SK-MEL-5 (cell line): ENCODE results near the gene STIM2. TPM values are rescaled to one million over a fixed set of nuclear protein-coding genes. Genes with fewer than 3 reads are reported as not detected.

Source experiments
- DNase-seq: peaks from one replicate; pipeline ENCODE4 v3.0.0-alpha.2; 2016; ENCODE audit warnings: low read depth, low spot score
- in situ Hi-C: cut with HindIII; loops from 2 replicates; pipeline ENCODE4 v1.10.0; 2016; ENCODE audit warnings: low sequenced_read_pairs, high pct_unique_total_duplicates, low pct_unique_long_range_greater_than_20kb
- total RNA-seq: library from RNA; depleted of rRNA; stranded (reverse); fragments of >200 nt; shearing (Covaris generic); gene quantifications from 2 replicates; pipeline ENCODE4 v1.2.3, GENCODE V29; 2014

The STIM2 gene
- total RNA-seq, 1 experiment from 2014 or later: 19.7 TPM

- in situ Hi-C loops: no loop called here
- DNase-seq: no peak
Observed at GRCh38 chr4:26930964-26931363, 70.3 kb downstream of the STIM2 start.

DNA sequence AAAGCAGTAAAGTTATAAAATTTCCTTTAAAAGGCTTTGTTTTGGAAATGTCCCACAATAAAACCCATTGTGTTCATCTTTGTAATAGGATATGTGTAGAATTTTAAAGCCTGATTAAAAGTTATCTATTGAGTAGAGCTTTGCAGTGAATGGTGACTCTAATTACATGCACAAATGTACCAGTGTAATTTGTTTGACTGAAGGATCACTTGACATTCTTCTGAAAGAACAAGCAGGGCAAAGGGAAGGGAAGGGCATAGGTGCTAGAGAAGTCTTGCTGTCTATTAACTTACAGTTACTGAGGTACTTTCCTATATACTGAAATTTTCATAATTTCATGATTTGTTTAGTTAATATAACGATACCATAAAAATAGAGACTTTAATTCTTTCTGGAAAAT is 70.8 kb downstream of the STIM2 start:
- no peak for DNase-seq
- in situ Hi-C loops: no loop called here

- in situ Hi-C loops: no loop called here
- DNase-seq: no peak
Observed at GRCh38 chr4:26931966-26932365, 71.3 kb downstream of the STIM2 start.

DNA sequence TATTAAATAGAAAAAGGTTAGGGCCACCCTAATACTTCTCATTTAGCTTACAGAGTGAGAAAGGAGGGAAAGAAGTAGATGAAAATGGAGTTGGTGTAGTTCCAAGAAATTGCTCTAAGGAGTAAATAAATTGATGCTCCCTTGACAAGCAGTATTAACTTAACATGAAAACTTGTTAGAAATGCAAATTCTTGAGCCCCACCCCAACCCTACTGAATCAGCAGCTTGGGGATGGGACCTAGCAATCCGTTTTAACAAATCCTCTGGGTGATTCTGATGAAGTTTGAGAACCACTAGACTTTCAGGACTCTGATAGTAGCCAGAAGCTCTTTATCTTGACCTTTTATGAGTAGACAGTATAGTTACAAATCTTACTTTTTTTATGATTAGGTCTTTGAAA is 74.8 kb downstream of the STIM2 start:
- in situ Hi-C loops: no loop called here
- no peak for DNase-seq

DNA sequence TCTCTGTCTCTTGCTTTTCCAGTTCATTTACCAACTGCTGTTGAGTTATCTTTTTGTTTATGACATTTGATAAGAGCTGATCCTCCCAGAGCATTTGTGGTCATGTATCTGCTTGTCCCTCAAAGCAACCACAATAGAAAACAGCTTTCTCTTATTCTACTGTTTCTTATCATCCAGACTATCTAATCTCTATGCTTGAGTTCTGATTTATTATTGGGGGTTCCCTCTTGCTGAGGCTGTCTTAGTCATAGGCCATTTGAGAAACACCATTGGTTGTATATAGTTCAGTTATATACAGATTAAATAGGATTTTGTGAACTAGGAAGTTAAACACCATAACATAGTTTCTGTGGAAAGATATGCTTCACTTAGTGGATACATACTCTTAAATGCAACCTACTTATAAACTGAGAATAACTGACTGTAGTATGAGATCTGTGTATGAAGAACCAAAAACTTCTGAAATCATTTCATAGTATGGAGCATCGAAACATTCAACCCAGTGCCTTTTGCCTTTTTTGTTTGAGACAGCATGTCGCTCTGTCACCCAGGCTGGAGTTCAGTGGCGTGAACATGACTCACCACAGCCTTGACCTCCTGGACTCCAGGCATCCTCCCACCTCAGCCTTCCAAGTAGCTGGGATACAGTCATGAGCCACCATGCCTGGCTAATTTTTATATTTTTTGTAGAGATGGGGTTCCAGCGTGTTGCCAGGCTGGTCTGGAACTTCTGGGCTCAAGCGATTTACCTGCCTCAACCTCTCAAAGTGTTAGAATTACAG is 75.8 kb downstream of the STIM2 start:
- DNase-seq: no peak
- in situ Hi-C loops: no loop called here

GRCh38 chr4:26937139-26937538 is 76.5 kb downstream of the STIM2 start:
- in situ Hi-C loops: no loop called here
- no peak for DNase-seq

GRCh38 chr4:26937567-26937966 is 76.9 kb downstream of the STIM2 start:
- no peak for DNase-seq
- in situ Hi-C loops: no loop called here

DNA sequence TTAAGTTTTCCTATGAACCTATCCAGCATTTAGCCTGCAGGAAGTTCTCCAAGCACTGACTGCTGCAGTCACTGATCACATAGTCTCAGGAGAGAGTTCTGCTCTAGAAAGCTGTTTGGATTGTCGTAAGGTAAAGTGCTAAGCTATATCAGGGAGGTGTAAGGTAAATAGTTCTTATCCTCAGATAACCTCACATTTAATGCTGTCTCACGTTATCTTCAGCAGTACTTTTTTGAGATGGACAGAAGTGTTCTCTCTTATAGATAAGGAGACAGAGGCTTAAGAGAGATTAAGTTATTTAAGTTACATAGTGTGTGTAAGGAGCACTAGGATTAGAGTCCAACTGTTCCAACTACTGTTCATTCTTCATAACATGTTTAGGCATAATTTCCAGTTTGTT is 77.9 kb downstream of the STIM2 start:
- DNase-seq: no peak
- in situ Hi-C loops: no loop called here

DNA sequence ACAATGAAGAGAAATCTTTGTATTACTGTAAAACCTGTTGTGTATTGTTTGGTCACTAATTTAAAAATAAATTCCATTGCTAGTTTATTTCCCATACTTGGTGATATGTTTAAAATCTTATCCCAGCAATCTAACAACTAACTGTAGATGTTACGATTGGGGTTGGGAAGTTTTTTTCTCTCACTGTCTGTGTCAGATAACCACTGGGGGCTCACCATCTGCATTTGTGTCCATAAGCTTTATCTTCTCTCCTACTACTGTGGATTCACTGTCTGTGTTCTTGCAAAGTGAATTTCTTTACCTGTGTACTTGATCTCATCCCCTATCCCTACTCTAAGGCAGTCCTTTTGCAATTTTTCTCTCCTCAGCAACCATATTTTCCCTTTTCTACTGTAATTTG is 81.3 kb downstream of the STIM2 start:
- DNase-seq: no peak
- in situ Hi-C loops: no loop called here

DNA sequence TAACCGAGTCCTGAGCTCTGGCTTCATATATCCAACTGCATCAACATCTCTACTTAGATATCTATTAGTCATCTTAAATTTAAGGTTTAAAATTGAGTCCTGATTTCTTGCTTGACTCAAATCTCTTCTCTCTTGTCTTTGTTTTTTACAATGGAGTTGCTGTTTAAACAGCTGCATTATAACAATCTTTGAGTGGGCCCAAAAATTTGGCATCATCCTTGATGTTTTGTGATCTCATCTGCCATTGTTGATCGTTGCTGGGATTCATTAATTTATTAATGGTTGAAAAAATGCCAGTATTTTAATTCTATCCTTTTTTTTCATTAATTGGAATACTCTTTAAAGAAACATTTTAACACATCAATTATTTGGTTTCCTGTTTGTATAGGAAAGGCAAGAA is 82.2 kb downstream of the STIM2 start:
- DNase-seq: no peak
- in situ Hi-C loops: no loop called here

- DNase-seq: no peak
- in situ Hi-C loops: no loop called here
Observed at GRCh38 chr4:26943391-26943790, 82.8 kb downstream of the STIM2 start.

GRCh38 chr4:26945794-26946193 is 85.2 kb downstream of the STIM2 start:
- in situ Hi-C loops: no loop called here
- no peak for DNase-seq

GRCh38 chr4:26947318-26947717 is 86.7 kb downstream of the STIM2 start:
- in situ Hi-C loops: no loop called here
- no peak for DNase-seq

GRCh38 chr4:26950446-26950845 is 89.8 kb downstream of the STIM2 start:
- DNase-seq: no peak
- in situ Hi-C loops: no loop called here

DNA sequence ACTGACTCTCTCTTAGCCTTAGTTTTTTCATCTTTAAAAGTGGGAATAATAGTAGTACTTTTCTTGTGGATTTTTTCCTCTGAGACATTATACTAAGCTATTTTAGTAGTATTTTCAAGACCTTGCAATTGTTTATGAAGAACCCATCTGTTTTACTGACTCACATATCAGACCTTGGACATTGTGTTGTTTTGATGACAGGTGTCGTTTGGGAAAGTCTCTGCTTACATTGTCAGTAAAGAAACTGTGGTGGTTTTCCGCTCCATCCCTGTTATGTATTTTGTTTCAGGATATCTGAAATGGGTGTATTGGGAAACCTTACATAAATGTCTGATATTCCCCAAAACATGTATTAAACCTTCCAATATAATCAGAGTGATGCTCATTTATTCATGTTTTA is 92.2 kb downstream of the STIM2 start:
- in situ Hi-C loops: no loop called here
- DNase-seq: no peak

- DNase-seq: no peak
Observed at GRCh38 chr4:26953366-26953765, 92.7 kb downstream of the STIM2 start.

GRCh38 chr4:26953770-26954423 is 93.3 kb downstream of the STIM2 start:
- in situ Hi-C loops: no loop called here
- DNase-seq: no peak

More at GRCh38 chr4:26953366-26953765, 92.7 kb downstream of the STIM2 start:
- in situ Hi-C loops: no loop called here

DNA sequence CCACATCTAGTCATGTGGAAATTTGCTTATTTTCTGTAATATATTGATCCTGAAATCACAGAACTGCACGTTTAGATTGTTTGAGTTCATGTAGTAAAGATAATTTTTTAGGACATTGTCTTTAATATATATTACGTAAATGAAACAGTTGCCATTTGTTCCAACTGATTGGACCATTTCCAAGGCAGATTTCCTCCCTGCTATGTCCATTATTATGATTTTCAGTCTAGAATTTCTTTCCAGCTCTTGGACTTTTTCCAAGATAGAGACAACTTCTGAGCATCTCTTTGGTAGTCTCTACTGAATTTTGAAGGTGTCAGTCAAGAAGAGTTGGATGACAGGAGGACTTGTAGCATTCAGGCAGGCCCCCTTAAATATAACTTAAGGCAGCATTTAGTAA is 94.6 kb downstream of the STIM2 start:
- no peak for DNase-seq
- in situ Hi-C loops: no loop called here

- in situ Hi-C loops: no loop called here
- DNase-seq: no peak
Observed at GRCh38 chr4:26958925-26959653, 98.4 kb downstream of the STIM2 start.
